Pancreas (tissue), 10 donors: Measurements from ENCODE around the gene NAT8L. TPM values are rescaled to one million over a fixed set of nuclear protein-coding genes. Genes with fewer than 3 reads are reported as not detected.

ENCODE experiments used
- ATAC-seq, 4 donors: fragments of 200-7000 bp; cut with Tn5 transposase; one replicate each; pipeline versions ENCODE4 v1.8.0 to v1.9.1; 2020; ENCODE audit warnings: mild to moderate bottlenecking in 4 of 4, moderate library complexity in 4 of 4
- DNase-seq, 6 donors: peaks; one replicate each; pipeline ENCODE4 v3.0.0-alpha.2; 2020
- FAIRE-seq: peaks from 2 replicates; lab custom pipeline; 2012; peaks lifted over from hg19 to GRCh38; lab: Jason Lieb, UNC
- H3K27ac ChIP-seq, 4 donors: fragments of 200-600 bp; sonication (generic); 1 replicate in 3 of 4; 2 replicates in 1 of 4; pipeline versions ENCODE4 v1.5.0 to v1.8.0; 2020
- H3K27me3 ChIP-seq, 4 donors: fragments of 200-600 bp; one replicate each; pipeline ENCODE4 v1.8.0; 2021
- H3K36me3 ChIP-seq, 3 donors: fragments of 200-600 bp; sonication (generic) in 1 of 3; one replicate each; pipeline versions ENCODE4 v1.5.0 to v1.8.0; 2020 to 2021
- H3K4me1 ChIP-seq, 3 donors: fragments of 200-600 bp; one replicate each; pipeline ENCODE4 v1.8.0; 2021
- H3K4me3 ChIP-seq, 4 donors: fragments of 200-600 bp; sonication (generic) in 2 of 4; one replicate each; pipeline versions ENCODE4 v1.5.0 to v1.8.0; 2020 to 2021
- H3K9me3 ChIP-seq, 4 donors: fragments of 200-600 bp; one replicate each; pipeline ENCODE4 v1.8.0; 2021
- WGBS, 2 donors: extraction: QIAGEN DNeasy Blood & Tissue Kit; methylation state at CpG; one replicate each; pipeline ENCODE4 v1.1.7; 2013; 5-methylcytosine and 5-hydroxymethylcytosine counted together
- intact Hi-C, 3 donors: fragments of 100-400 bp; cut with DNase I; formaldehyde crosslinking; loops; one replicate each; pipeline versions ENCODE4 v1.11.1 to v1.14.2; 2022
- polyA plus RNA-seq, 2 donors: library from polyadenylated mRNA; stranded (reverse); fragments of 200-250 nt; gene quantifications; one replicate each; pipeline ENCODE4 v1.2.3, GENCODE V29; 2013
- total RNA-seq, 6 donors: library from RNA; stranded (reverse); fragmentation: NEBNext Ultra II Directional in 4 of 6; extraction: Animal tissue kit (Norgen Biotek cat#: 25700) in 4 of 6; gene quantifications; one replicate each; pipeline versions ENCODE4 v1.2.1 to v1.2.4, GENCODE V29; 2021 to 2023
- TF ChIP-seq, protein P1 (sequence below), 4 donors: fragments of 200-600 bp; sonication (generic) in 3 of 4; IDR thresholded peaks; one replicate each; pipeline versions ENCODE4 v1.5.0 to v1.8.0; 2021; ENCODE audit warnings: antibody characterized with exemption in 4 of 4
- donor health status: healthy with polysubstance abuse.
- donor health status: DM: no; HTN: no; CAD: no; lungs with moderate emphysema.
- donor health status: DM: no; HTN: no; CAD: no.
- donor health status: control.
- donor health status: control.
- donor health status: Bipolar disorder and iron deficiency.
- donor health status: DM: yes; HTN: yes; CAD: no.
- donor health status: DM: no; HTN: no; CAD: no.
- donor health status: DM: no; HTN: no; CAD: no.
- donor health status: DM: yes; HTN: yes; CAD: no.

The NAT8L gene
- total and polyA plus RNA-seq, 8 donors: 3.0 to 7.2 (median 4.8) TPM

DNA sequence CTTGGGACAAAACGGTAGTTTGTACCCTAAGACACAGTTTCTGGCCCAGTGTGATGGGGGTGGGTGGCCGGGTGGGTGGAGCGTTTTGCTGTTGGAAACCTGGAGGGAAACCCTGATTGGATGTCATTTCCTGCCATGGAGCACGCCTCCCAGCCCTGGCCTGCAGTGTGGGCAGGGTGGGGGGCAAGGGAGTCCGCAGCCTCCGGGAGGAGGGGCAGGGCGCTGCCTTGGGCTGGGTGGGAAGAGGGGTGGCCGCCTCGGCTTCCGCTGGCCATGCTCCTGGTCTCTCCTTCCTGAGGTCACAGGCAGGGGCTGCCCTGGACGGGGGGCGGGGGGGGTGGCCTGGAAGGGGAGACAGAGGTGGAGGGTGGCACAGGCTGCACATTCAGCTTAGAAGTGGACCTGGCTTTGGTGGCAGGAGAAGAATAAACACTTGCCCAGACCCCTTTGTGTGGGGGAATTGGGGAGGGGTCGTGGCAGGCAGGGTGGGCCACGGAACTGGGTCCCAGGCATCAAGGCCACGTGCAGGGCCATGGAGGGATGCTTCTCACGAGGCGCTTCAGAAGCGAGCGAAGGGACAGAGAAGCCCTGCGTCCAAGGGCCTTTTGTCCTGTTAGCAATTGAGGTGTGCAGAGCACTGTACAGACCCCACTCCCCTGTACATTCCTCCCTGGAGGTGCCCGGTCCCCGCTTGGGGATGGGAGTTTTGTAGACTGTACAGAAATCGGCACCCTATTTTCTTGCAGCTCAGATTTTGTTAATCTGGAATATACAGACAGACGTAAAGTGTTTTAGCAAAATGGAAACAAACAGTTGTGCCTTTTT lies 6.2 kb downstream of the NAT8L start:
- FAIRE-seq: no peak
- Histone ChIP-seq H3K27me3 (no peaks in the 10 kb centered on the region), H3K27ac (no peak overlapping the region), H3K4me3 (no peak overlapping the region), H3K9me3 (no peaks in the 10 kb centered on the region), H3K36me3 (no peaks in the 10 kb centered on the region), H3K4me1 (no peaks in the 10 kb centered on the region)
- TF ChIP-seq, protein P1, sequence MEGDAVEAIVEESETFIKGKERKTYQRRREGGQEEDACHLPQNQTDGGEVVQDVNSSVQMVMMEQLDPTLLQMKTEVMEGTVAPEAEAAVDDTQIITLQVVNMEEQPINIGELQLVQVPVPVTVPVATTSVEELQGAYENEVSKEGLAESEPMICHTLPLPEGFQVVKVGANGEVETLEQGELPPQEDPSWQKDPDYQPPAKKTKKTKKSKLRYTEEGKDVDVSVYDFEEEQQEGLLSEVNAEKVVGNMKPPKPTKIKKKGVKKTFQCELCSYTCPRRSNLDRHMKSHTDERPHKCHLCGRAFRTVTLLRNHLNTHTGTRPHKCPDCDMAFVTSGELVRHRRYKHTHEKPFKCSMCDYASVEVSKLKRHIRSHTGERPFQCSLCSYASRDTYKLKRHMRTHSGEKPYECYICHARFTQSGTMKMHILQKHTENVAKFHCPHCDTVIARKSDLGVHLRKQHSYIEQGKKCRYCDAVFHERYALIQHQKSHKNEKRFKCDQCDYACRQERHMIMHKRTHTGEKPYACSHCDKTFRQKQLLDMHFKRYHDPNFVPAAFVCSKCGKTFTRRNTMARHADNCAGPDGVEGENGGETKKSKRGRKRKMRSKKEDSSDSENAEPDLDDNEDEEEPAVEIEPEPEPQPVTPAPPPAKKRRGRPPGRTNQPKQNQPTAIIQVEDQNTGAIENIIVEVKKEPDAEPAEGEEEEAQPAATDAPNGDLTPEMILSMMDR (IDR thresholded peaks at IDR 0.05): no peak
- peak in 1 of 6 donors; percentile 4 for DNase-seq
- no peak for ATAC-seq
- intact Hi-C loops: no loop called here
- 76 to 79% methylated on average over 24 of the region's 24 CpGs for WGBS, 2 donors

DNA sequence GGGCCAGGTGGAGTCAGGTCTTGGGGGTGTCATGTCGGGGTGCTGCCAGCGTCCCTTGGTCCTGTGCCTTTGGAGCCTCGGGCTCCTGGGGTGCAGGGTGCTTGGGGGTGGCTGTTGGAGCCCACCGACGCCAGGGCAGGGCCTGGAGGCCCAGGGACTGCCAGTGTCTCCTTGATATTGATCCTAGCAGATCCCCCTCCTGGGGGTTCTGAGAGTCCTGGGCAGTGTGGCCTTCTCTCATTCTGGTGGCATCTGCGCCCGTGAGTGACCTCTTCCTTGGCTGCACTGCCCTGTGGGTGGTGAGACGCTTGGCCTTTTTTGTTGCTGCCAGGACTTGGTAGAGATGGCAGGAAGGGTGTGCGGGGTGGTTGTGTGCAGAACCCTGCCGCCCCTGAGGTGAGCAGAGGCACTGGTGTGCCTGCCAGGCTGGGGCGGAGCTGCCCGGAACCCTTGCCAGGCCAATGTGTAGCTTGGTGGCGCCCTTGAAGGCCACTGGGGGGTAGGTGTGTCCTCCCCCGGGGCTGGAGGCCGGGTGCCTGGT lies 7.0 kb downstream of the NAT8L start:
- H3K27me3 ChIP-seq: no peaks in the 10 kb centered on the region
- no peaks in the 10 kb centered on the region for H3K9me3 ChIP-seq
- peak in 3 of 4 donors; percentile 9 to 44 (median 43) for ATAC-seq
- H3K36me3 ChIP-seq: no peaks in the 10 kb centered on the region
- FAIRE-seq: no peak
- WGBS, 2 donors: 57 to 63% methylated on average over 15 of the region's 15 CpGs
- no peak overlapping the region for H3K27ac ChIP-seq
- intact Hi-C loops: no loop called here
- no peak overlapping the region for H3K4me3 ChIP-seq
- DNase-seq: peak in 4 of 6 donors; percentile 7 to 69 (median 48)
- TF ChIP-seq, protein P1 (IDR thresholded peaks at IDR 0.05): no peak
- H3K4me1 ChIP-seq: no peaks in the 10 kb centered on the region

DNA sequence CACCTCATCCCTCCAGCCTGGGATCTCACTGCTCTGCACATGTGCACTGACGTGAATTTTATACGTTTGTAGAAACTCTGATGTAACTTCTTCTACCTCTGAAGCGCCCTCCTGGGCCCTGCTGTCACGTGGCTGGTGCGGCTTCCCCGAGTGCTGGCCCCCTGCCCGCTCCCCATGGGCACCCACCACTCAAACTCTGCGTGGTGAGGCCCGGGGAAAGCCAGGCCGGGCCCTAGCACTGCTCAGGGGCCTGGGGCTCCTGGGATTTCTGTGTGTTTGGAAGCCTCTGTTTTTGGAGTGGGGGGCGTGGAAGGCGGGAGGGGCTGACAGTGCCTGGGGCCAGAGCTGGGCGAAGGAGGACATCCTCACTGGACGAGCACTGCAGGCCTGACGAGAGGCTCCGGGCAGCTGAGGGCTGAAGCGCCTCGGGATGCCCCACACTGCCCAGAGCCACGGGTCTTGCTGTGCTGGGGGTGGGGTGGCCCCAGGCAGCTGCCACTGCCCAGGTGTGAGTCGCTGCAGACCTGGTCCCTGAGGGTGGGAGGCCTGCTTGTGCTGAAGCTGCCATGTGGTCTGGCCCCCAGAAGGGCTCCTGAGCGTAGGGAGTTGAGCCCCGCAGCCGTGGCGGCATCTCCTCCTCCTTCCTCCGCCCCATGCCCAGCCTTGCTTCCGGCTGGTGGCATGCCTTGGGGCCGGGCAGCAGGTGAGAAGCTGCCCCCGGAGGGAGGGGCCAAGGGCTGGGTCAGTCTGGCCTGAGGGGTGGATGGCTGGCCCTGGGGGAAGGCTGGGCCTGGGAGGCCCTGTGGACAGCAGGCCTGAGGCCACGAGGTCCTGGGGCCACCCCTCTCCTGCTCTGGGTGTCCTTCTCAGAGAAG lies 7.7 kb downstream of the NAT8L start:
- TF ChIP-seq, protein P1 (IDR thresholded peaks at IDR 0.05): no peak
- Histone ChIP-seq H3K9me3 (no peaks in the 10 kb centered on the region), H3K36me3 (no peaks in the 10 kb centered on the region), H3K4me3 (no peak overlapping the region), H3K27ac (no peak overlapping the region), H3K27me3 (no peaks in the 10 kb centered on the region), H3K4me1 (peaks cover 0 to 2% (median 0%) of the 10 kb centered on the region in 3 donors)
- 72% methylated on average over 25 to 29 of the region's 29 CpGs for WGBS, 2 donors
- DNase-seq (peak in 3 of 6 donors; percentile 1 to 64 (median 34)), ATAC-seq (no peak), FAIRE-seq (no peak)
- intact Hi-C loops: no loop called here

DNA sequence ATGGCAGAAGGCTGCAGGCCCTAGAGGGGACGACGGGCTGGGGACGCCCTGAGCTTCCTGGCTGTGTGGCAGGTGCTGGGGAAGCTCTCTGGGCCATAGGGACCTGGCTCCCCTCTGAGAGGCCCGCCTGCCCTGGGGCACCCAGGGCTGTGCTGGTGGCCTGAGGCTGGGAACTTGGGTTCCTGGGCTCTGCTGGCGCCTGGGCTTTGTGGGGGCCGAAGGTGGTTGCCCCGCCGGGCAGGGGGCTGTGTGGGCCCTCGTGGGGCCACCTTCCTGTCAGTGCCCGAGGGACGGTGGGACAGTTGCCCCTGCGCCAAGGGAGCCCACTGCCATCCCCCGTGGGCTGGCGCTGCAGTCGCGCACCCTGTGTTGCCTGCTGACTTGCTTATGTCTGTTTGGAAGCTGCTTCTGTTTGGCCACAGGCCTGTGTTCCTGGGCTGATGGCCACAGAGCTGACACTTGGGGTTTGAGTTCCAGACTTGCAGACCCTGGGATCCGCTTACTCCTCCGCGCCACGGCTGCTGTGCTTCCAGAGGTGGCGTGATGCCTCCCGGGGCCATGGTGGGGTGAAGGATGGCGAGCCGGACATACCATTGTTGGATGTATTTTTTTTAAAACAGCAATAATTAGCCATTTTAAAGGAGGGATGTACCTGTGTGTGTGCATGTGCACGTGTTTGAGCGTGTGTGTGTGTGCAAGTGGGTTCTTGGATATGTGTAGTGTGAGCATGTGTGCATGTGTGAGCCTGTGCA lies 8.5 kb downstream of the NAT8L start:
- TF ChIP-seq, protein P1 (IDR thresholded peaks at IDR 0.05): no peak
- Histone ChIP-seq H3K4me3 (no peak overlapping the region), H3K9me3 (no peaks in the 10 kb centered on the region), H3K4me1 (peaks cover 0 to 8% (median 6%) of the 10 kb centered on the region in 3 donors), H3K27ac (no peak overlapping the region), H3K27me3 (no peaks in the 10 kb centered on the region), H3K36me3 (no peaks in the 10 kb centered on the region)
- intact Hi-C loops: no loop called here
- WGBS, 2 donors: 72 to 80% methylated on average over 26 of the region's 26 CpGs
- no peak for FAIRE-seq
- peak in 1 of 6 donors; percentile 64 for DNase-seq
- no peak for ATAC-seq
